CD8-positive, alpha-beta memory T cell (primary cell): ENCODE data around the gene NBL1. TPM values are rescaled to one million over a fixed set of nuclear protein-coding genes. Genes with fewer than 3 reads are reported as not detected.
A peak's percentile ranks its signal among the peaks of the same experiment; 100 is the strongest.

Experiments
- CTCF ChIA-PET: fragments of 350-600 bp; sonication (Branson Sonifier 250); formaldehyde crosslinking; loops from one replicate; lab custom pipeline; 2021; ENCODE audit warnings: antibody characterized with exemption; lab: Charles Lee
- POLR2A ChIA-PET: fragments of 350-600 bp; sonication (Branson Sonifier 250); formaldehyde crosslinking; loops from one replicate; lab custom pipeline; 2021; ENCODE audit warnings: antibody characterized with exemption; lab: Charles Lee
- DNase-seq, 5 donors: peaks; one replicate each; pipeline versions ENCODE4 v3.0.0 to v3.0.0-alpha.2; 2020 to 2022; ENCODE audit warnings: mixed read lengths in 1 of 5
- H3K27ac ChIP-seq: one replicate; pipeline ENCODE4 v1.7.0; 2013; ENCODE audit warnings: low read depth, mild to moderate bottlenecking, low read length, moderate library complexity
- H3K27me3 ChIP-seq: 2 replicates; pipeline ENCODE4 v1.7.0; 2013; ENCODE audit warnings: low read length, mild to moderate bottlenecking; ENCODE audit not compliant: insufficient read depth, poor library complexity, severe bottlenecking
- H3K36me3 ChIP-seq: 2 replicates; pipeline ENCODE4 v1.7.0; 2013; ENCODE audit warnings: mild to moderate bottlenecking, low read length, moderate library complexity; ENCODE audit not compliant: insufficient read depth
- H3K4me1 ChIP-seq: 2 replicates; pipeline ENCODE4 v1.7.0; 2013; ENCODE audit warnings: mild to moderate bottlenecking, low read length, moderate library complexity; ENCODE audit not compliant: insufficient read depth
- H3K4me3 ChIP-seq: 2 replicates; pipeline ENCODE4 v1.7.0; 2013; ENCODE audit warnings: mild to moderate bottlenecking, low read length
- H3K9me3 ChIP-seq: 2 replicates; pipeline ENCODE4 v1.7.0; 2013; ENCODE audit warnings: mild to moderate bottlenecking, low read length
- H3K27ac Mint-ChIP-seq, 8 donors: one replicate each; pipeline ENCODE4 v1.8.0; 2020 to 2021; ENCODE audit warnings: mixed read lengths in 8 of 8, mild to moderate bottlenecking in 6 of 8, inconsistent platforms in 3 of 8, moderate library complexity in 3 of 8
- H3K27me3 Mint-ChIP-seq, 2 donors: one replicate each; pipeline ENCODE4 v1.8.0; 2020 to 2021; ENCODE audit warnings: mixed read lengths in 2 of 2, mild to moderate bottlenecking in 1 of 2, moderate library complexity in 1 of 2
- H3K36me3 Mint-ChIP-seq, 3 donors: one replicate each; pipeline ENCODE4 v1.8.0; 2020 to 2021; ENCODE audit warnings: mixed read lengths in 3 of 3, inconsistent platforms in 1 of 3, mild to moderate bottlenecking in 1 of 3
- H3K4me1 Mint-ChIP-seq, 3 donors: one replicate each; pipeline ENCODE4 v1.8.0; 2020 to 2021; ENCODE audit warnings: mixed read lengths in 3 of 3, inconsistent platforms in 1 of 3, mild to moderate bottlenecking in 1 of 3
- H3K4me3 Mint-ChIP-seq, 7 donors: one replicate each; pipeline ENCODE4 v1.8.0; 2020 to 2021; ENCODE audit warnings: mixed read lengths in 7 of 7, mild to moderate bottlenecking in 6 of 7, moderate library complexity in 4 of 7, inconsistent platforms in 2 of 7
- H3K9me3 Mint-ChIP-seq, 5 donors: one replicate each; pipeline ENCODE4 v1.8.0; 2020 to 2022; ENCODE audit warnings: mixed read lengths in 5 of 5, mild to moderate bottlenecking in 3 of 5, moderate library complexity in 2 of 5, inconsistent platforms in 1 of 5
- polyA plus RNA-seq: library from polyadenylated mRNA; unstranded; fragments of 300-500 nt; fragmentation: Illumina TruSeq; gene quantifications from one replicate; pipeline ENCODE4 v1.2.3, GENCODE V29; 2021
- total RNA-seq, 2 experiments: library from RNA; stranded (reverse); gene quantifications; one replicate each; pipeline ENCODE4 v1.2.3, GENCODE V29; 2021

The NBL1 gene
- total and polyA plus RNA-seq, 3 experiments from 2014 or later = 8.1 to 36.3 (median 35.6) TPM

- H3K4me1 Mint-ChIP-seq = peaks cover 58 to 84% (median 81%) of the 10 kb centered on the region in 3 donors
- Histone ChIP-seq H3K4me3 (no peak overlapping the region), H3K9me3 (no peaks in the 10 kb centered on the region), H3K27ac (no peak overlapping the region), H3K27me3 (no peaks in the 10 kb centered on the region), H3K36me3 (no peaks in the 10 kb centered on the region), H3K4me1 (peaks cover 62% of the 10 kb centered on the region)
- no peaks in the 10 kb centered on the region for H3K9me3 Mint-ChIP-seq
- peaks cover 0 to 27% (median 12%) of the 10 kb centered on the region in 3 donors for H3K36me3 Mint-ChIP-seq
- no peak for DNase-seq
- H3K4me3 Mint-ChIP-seq = peak overlapping the region; percentile 25 to 83 (median 69)
- ChIA-PET POLR2A (interaction anchor here (3.3 kb wide), 1 partner anchor 9 kb away, joined by 16 read pairs; a partner anchor contains a TSS), CTCF (interaction anchor here (1.4 kb wide), 1 partner anchor 9 kb away, joined by 7 read pairs; a partner anchor contains a TSS)
- H3K27ac Mint-ChIP-seq = peak overlapping the region; percentile 72 to 97 (median 84)
- peaks cover 0 to 2% of the 10 kb centered on the region in 2 donors for H3K27me3 Mint-ChIP-seq
Measured at GRCh38 chr1:19605967-19606366, 38.1 kb upstream of the NBL1 start.

- H3K4me3 ChIP-seq = no peak overlapping the region
- H3K4me1 Mint-ChIP-seq = peaks cover 54 to 75% (median 74%) of the 10 kb centered on the region in 3 donors
Measured at GRCh38 chr1:19606817-19607642, 37.1 kb upstream of the NBL1 start.

GRCh38 chr1:19608232-19608631 is 35.9 kb upstream of the NBL1 start:
- H3K27me3 ChIP-seq = no peaks in the 10 kb centered on the region
- H3K36me3 ChIP-seq = no peaks in the 10 kb centered on the region
- peaks cover 0 to 19% (median 11%) of the 10 kb centered on the region in 3 donors for H3K36me3 Mint-ChIP-seq
- DNase-seq = no peak
- ChIA-PET CTCF (interaction anchor here (0.8 to 1.5 kb wide), 3 partner anchors 11 to 43 kb away, joined by 3 to 4 read pairs (median 3); a partner anchor contains a TSS), POLR2A (interaction anchor here (0.7 to 3.3 kb wide), 2 partner anchors 11 to 39 kb away, joined by 3 to 16 read pairs; a partner anchor contains a TSS)
- no peak overlapping the region for H3K27ac ChIP-seq
- H3K27ac Mint-ChIP-seq = peak overlapping the region in 2 of 8 donors; percentile 8 to 12
- peaks cover 0 to 2% of the 10 kb centered on the region in 2 donors for H3K27me3 Mint-ChIP-seq
- H3K4me3 Mint-ChIP-seq = no peak overlapping the region
- peaks cover 43% of the 10 kb centered on the region for H3K4me1 ChIP-seq
- no peaks in the 10 kb centered on the region for H3K9me3 ChIP-seq
- H3K4me3 ChIP-seq = no peak overlapping the region
- H3K4me1 Mint-ChIP-seq = peaks cover 56 to 73% (median 72%) of the 10 kb centered on the region in 3 donors
- no peaks in the 10 kb centered on the region for H3K9me3 Mint-ChIP-seq

More at GRCh38 chr1:19606817-19607642, 37.1 kb upstream of the NBL1 start:
- H3K9me3 Mint-ChIP-seq = no peaks in the 10 kb centered on the region
- peak overlapping the region; percentile 75 to 97 (median 84) for H3K27ac Mint-ChIP-seq
- Histone ChIP-seq H3K9me3 (no peaks in the 10 kb centered on the region), H3K36me3 (no peaks in the 10 kb centered on the region), H3K27ac (no peak overlapping the region), H3K4me1 (peaks cover 52% of the 10 kb centered on the region), H3K27me3 (no peaks in the 10 kb centered on the region)
- H3K27me3 Mint-ChIP-seq = peaks cover 0 to 2% of the 10 kb centered on the region in 2 donors
- ChIA-PET CTCF (interaction anchor here (0.8 to 1.5 kb wide), 4 partner anchors 10 to 44 kb away, joined by 3 to 7 read pairs (median 4); a partner anchor contains a TSS), POLR2A (interaction anchor here (3.3 kb wide), 1 partner anchor 10 kb away, joined by 16 read pairs; a partner anchor contains a TSS)
- DNase-seq = peak; percentile 45 to 82 (median 62)
- peaks cover 0 to 22% (median 9%) of the 10 kb centered on the region in 3 donors for H3K36me3 Mint-ChIP-seq
- H3K4me3 Mint-ChIP-seq = peak overlapping the region; percentile 58 to 83 (median 69)

- Mint-ChIP-seq H3K36me3 (peaks cover 0 to 26% (median 12%) of the 10 kb centered on the region in 3 donors), H3K27ac (peak overlapping the region in 3 of 8 donors; percentile 12 to 57 (median 57)), H3K4me1 (peaks cover 43 to 65% (median 63%) of the 10 kb centered on the region in 3 donors), H3K9me3 (no peaks in the 10 kb centered on the region), H3K4me3 (peak overlapping the region in 1 of 7 donors; percentile 54), H3K27me3 (peaks cover 0 to 2% of the 10 kb centered on the region in 2 donors)
- H3K27me3 ChIP-seq = no peaks in the 10 kb centered on the region
- H3K27ac ChIP-seq = no peak overlapping the region
- ChIA-PET POLR2A (no interaction called here), CTCF (interaction anchor here (1.0 to 1.2 kb wide), 3 partner anchors 28 to 41 kb away, joined by 3 to 4 read pairs (median 3); no protein-coding TSS in a partner anchor)
- no peak overlapping the region for H3K4me3 ChIP-seq
- no peaks in the 10 kb centered on the region for H3K36me3 ChIP-seq
- DNase-seq = no peak
- no peaks in the 10 kb centered on the region for H3K9me3 ChIP-seq
- H3K4me1 ChIP-seq = peaks cover 25% of the 10 kb centered on the region
Measured at GRCh38 chr1:19610282-19610981, 33.7 kb upstream of the NBL1 start.

- CTCF ChIA-PET = interaction anchor here (1.6 kb wide), 1 partner anchor 16 kb away, joined by 3 read pairs; no protein-coding TSS in a partner anchor
Measured at GRCh38 chr1:19612530-19612929, 31.6 kb upstream of the NBL1 start.

GRCh38 chr1:19613171-19613703 is 30.9 kb upstream of the NBL1 start:
- POLR2A ChIA-PET = interaction anchor here (0.6 kb wide), 1 partner anchor 15 kb away, joined by 3 read pairs; no protein-coding TSS in a partner anchor
- Histone ChIP-seq H3K27ac (no peak overlapping the region), H3K4me1 (no peaks in the 10 kb centered on the region), H3K4me3 (no peak overlapping the region), H3K27me3 (no peaks in the 10 kb centered on the region), H3K9me3 (no peaks in the 10 kb centered on the region), H3K36me3 (no peaks in the 10 kb centered on the region)
- H3K4me3 Mint-ChIP-seq = no peak overlapping the region
- no peaks in the 10 kb centered on the region for H3K9me3 Mint-ChIP-seq
- CTCF ChIA-PET = interaction anchor here (1.1 to 1.6 kb wide), 2 partner anchors 15 to 49 kb away, joined by 3 read pairs; no protein-coding TSS in a partner anchor
- no peaks in the 10 kb centered on the region for H3K27me3 Mint-ChIP-seq
- H3K36me3 Mint-ChIP-seq = peaks cover 0 to 39% (median 9%) of the 10 kb centered on the region in 3 donors
- H3K4me1 Mint-ChIP-seq = peaks cover 18 to 38% (median 36%) of the 10 kb centered on the region in 3 donors
- DNase-seq = no peak
- peak overlapping the region in 5 of 8 donors; percentile 9 to 61 (median 22) for H3K27ac Mint-ChIP-seq

More at GRCh38 chr1:19612530-19612929, 31.6 kb upstream of the NBL1 start:
- Histone ChIP-seq H3K36me3 (no peaks in the 10 kb centered on the region), H3K4me3 (no peak overlapping the region), H3K27me3 (no peaks in the 10 kb centered on the region), H3K9me3 (no peaks in the 10 kb centered on the region), H3K27ac (no peak overlapping the region), H3K4me1 (peaks cover 4% of the 10 kb centered on the region)
- H3K27ac Mint-ChIP-seq = no peak overlapping the region
- peaks cover 0 to 43% (median 13%) of the 10 kb centered on the region in 3 donors for H3K36me3 Mint-ChIP-seq
- POLR2A ChIA-PET = no interaction called here
- DNase-seq = no peak
- no peaks in the 10 kb centered on the region for H3K9me3 Mint-ChIP-seq
- H3K4me1 Mint-ChIP-seq = peaks cover 25 to 45% (median 43%) of the 10 kb centered on the region in 3 donors
- H3K27me3 Mint-ChIP-seq = peaks cover 0 to 2% of the 10 kb centered on the region in 2 donors
- no peak overlapping the region for H3K4me3 Mint-ChIP-seq

- no peaks in the 10 kb centered on the region for H3K27me3 Mint-ChIP-seq
- CTCF ChIA-PET = no interaction called here
- POLR2A ChIA-PET = no interaction called here
- Histone ChIP-seq H3K36me3 (no peaks in the 10 kb centered on the region), H3K27ac (no peak overlapping the region), H3K9me3 (no peaks in the 10 kb centered on the region), H3K27me3 (no peaks in the 10 kb centered on the region), H3K4me1 (no peaks in the 10 kb centered on the region), H3K4me3 (no peak overlapping the region)
- H3K9me3 Mint-ChIP-seq = no peaks in the 10 kb centered on the region
- H3K27ac Mint-ChIP-seq = peak overlapping the region in 4 of 8 donors; percentile 24 to 66 (median 46)
- no peak for DNase-seq
- peaks cover 14 to 37% (median 28%) of the 10 kb centered on the region in 3 donors for H3K4me1 Mint-ChIP-seq
- H3K36me3 Mint-ChIP-seq = peaks cover 0 to 45% (median 9%) of the 10 kb centered on the region in 3 donors
- H3K4me3 Mint-ChIP-seq = no peak overlapping the region
Measured at GRCh38 chr1:19615438-19615837, 28.7 kb upstream of the NBL1 start.
